Measurements from ENCODE around the gene BCAT1.
"Not testable (repeated sequence)": the region's sequence is repeated elsewhere in the genome, so short reads cannot be mapped to it uniquely, and the experiment has no call there.

BCAT1 gene

GRCh38 chr12:24851341-24851740 lies 97.6 kb downstream of the BCAT1 start:
- no peak for DNase-seq

- no peak for DNase-seq
These were observed 98.4 kb downstream of the BCAT1 start for GRCh38 chr12:24850496-24850895.

GRCh38 chr12:24848941-24849477 lies 99.9 kb downstream of the BCAT1 start:
- no peak for DNase-seq

- DNase-seq = no peak
These were observed 102.2 kb downstream of the BCAT1 start for GRCh38 chr12:24846689-24847088.

- DNase-seq = no peak
These were observed 103.3 kb downstream of the BCAT1 start for GRCh38 chr12:24845615-24846014.

GRCh38 chr12:24840046-24840800 lies 108.7 kb downstream of the BCAT1 start:
- DNase-seq = no peak

- DNase-seq = no peak
These were observed 109.6 kb downstream of the BCAT1 start for GRCh38 chr12:24839268-24839791.

- DNase-seq = no peak
These were observed 110.4 kb downstream of the BCAT1 start for GRCh38 chr12:24838531-24838950.

- no peak for DNase-seq
These were observed 113.5 kb downstream of the BCAT1 start for GRCh38 chr12:24835377-24835776.

GRCh38 chr12:24833513-24833912 lies 115.4 kb downstream of the BCAT1 start:
- no peak for DNase-seq

- no peak for DNase-seq
These were observed 124.9 kb downstream of the BCAT1 start for GRCh38 chr12:24823808-24824515.

GRCh38 chr12:24822121-24822899 lies 126.6 kb downstream of the BCAT1 start:
- no peak for DNase-seq

GRCh38 chr12:24821691-24822090 lies 127.2 kb downstream of the BCAT1 start:
- no peak for DNase-seq

GRCh38 chr12:24820872-24821271 lies 128.0 kb downstream of the BCAT1 start:
- no peak for DNase-seq

- DNase-seq = no peak
These were observed 130.6 kb downstream of the BCAT1 start for GRCh38 chr12:24818351-24818750.

- DNase-seq = no peak
These were observed 133.8 kb downstream of the BCAT1 start for GRCh38 chr12:24815114-24815423.

GRCh38 chr12:24814379-24815113 lies 134.4 kb downstream of the BCAT1 start:
- DNase-seq = no peak

- no peak for DNase-seq
These were observed 138.5 kb downstream of the BCAT1 start for GRCh38 chr12:24810378-24810777.

- not testable (repeated sequence) for DNase-seq
These were observed 139.6 kb downstream of the BCAT1 start for GRCh38 chr12:24809306-24809705.

GRCh38 chr12:24808651-24809050 lies 140.2 kb downstream of the BCAT1 start:
- no peak for DNase-seq

GRCh38 chr12:24806386-24806785 lies 142.5 kb downstream of the BCAT1 start:
- DNase-seq = no peak

GRCh38 chr12:24803430-24804245 lies 145.3 kb downstream of the BCAT1 start:
- no peak for DNase-seq

All from NCI-H345 (cell line).